ENCODE data around the gene ZNF776. TPM values are rescaled to one million over a fixed set of nuclear protein-coding genes. Genes with fewer than 3 reads are reported as not detected.
"Not testable (repeated sequence)": the region's sequence is repeated elsewhere in the genome, so short reads cannot be mapped to it uniquely, and the experiment has no call there.

The ZNF776 gene
- total RNA-seq, 1 donor from 2014 or later: 29.6 TPM

GRCh38 chr19:57779220-57779845 lies 32.7 kb downstream of the ZNF776 start:
- H3K4me3 Mint-ChIP-seq: no peak overlapping the region
- TF ChIP-seq CTCF (conservative IDR thresholded peaks at IDR 0.05): no peak
- no peak for DNase-seq (ENCODE audit: extremely low spot score, unreplicated experiment)
- no peak overlapping the region for H3K27ac Mint-ChIP-seq
- peaks cover 65% of the 10 kb centered on the region for H3K36me3 Mint-ChIP-seq
- no peaks in the 10 kb centered on the region for H3K4me1 Mint-ChIP-seq (ENCODE audit: unreplicated experiment)
- H3K9me3 Mint-ChIP-seq: peaks cover 46% of the 10 kb centered on the region
- no peaks in the 10 kb centered on the region for H3K27me3 Mint-ChIP-seq

GRCh38 chr19:57786286-57786685 lies 39.7 kb downstream of the ZNF776 start:
- no peak for DNase-seq (ENCODE audit: extremely low spot score, unreplicated experiment)
- H3K4me3 Mint-ChIP-seq: no peak overlapping the region
- no peak overlapping the region for H3K27ac Mint-ChIP-seq
- H3K4me1 Mint-ChIP-seq (ENCODE audit: unreplicated experiment): no peaks in the 10 kb centered on the region
- no peak for TF ChIP-seq CTCF (conservative IDR thresholded peaks at IDR 0.05)
- H3K36me3 Mint-ChIP-seq: peaks cover 57% of the 10 kb centered on the region
- no peaks in the 10 kb centered on the region for H3K27me3 Mint-ChIP-seq
- peaks cover 10% of the 10 kb centered on the region for H3K9me3 Mint-ChIP-seq

- TF ChIP-seq CTCF (conservative IDR thresholded peaks at IDR 0.05): no peak
- no peaks in the 10 kb centered on the region for H3K4me1 Mint-ChIP-seq (ENCODE audit: unreplicated experiment)
- peaks cover 10% of the 10 kb centered on the region for H3K9me3 Mint-ChIP-seq
- H3K27me3 Mint-ChIP-seq: no peaks in the 10 kb centered on the region
- H3K4me3 Mint-ChIP-seq: no peak overlapping the region
- H3K36me3 Mint-ChIP-seq: peaks cover 54% of the 10 kb centered on the region
- no peak overlapping the region for H3K27ac Mint-ChIP-seq
- DNase-seq (ENCODE audit: extremely low spot score, unreplicated experiment): no peak
These were observed 40.3 kb downstream of the ZNF776 start for GRCh38 chr19:57786906-57787305.

- H3K4me3 Mint-ChIP-seq: no peak overlapping the region
- H3K27ac Mint-ChIP-seq: peak overlapping the region; percentile 61
- no peaks in the 10 kb centered on the region for H3K4me1 Mint-ChIP-seq (ENCODE audit: unreplicated experiment)
- TF ChIP-seq CTCF (conservative IDR thresholded peaks at IDR 0.05): no peak
- H3K27me3 Mint-ChIP-seq: no peaks in the 10 kb centered on the region
- no peak for DNase-seq (ENCODE audit: extremely low spot score, unreplicated experiment)
- H3K9me3 Mint-ChIP-seq: peaks cover 10% of the 10 kb centered on the region
- peaks cover 54% of the 10 kb centered on the region for H3K36me3 Mint-ChIP-seq
These were observed 41.6 kb downstream of the ZNF776 start for GRCh38 chr19:57788114-57788692.

GRCh38 chr19:57789288-57789687 lies 42.7 kb downstream of the ZNF776 start:
- H3K4me1 Mint-ChIP-seq (ENCODE audit: unreplicated experiment): no peaks in the 10 kb centered on the region

GRCh38 chr19:57796580-57796979 lies 50.0 kb downstream of the ZNF776 start:
- DNase-seq (ENCODE audit: extremely low spot score, unreplicated experiment): not testable (repeated sequence)
- peaks cover 35% of the 10 kb centered on the region for H3K36me3 Mint-ChIP-seq

More at GRCh38 chr19:57789288-57789687, 42.7 kb downstream of the ZNF776 start:
- no peak for TF ChIP-seq CTCF (conservative IDR thresholded peaks at IDR 0.05)
- DNase-seq (ENCODE audit: extremely low spot score, unreplicated experiment): no peak
- no peak overlapping the region for H3K27ac Mint-ChIP-seq
- peaks cover 59% of the 10 kb centered on the region for H3K36me3 Mint-ChIP-seq
- no peak overlapping the region for H3K4me3 Mint-ChIP-seq
- no peaks in the 10 kb centered on the region for H3K27me3 Mint-ChIP-seq
- peaks cover 10% of the 10 kb centered on the region for H3K9me3 Mint-ChIP-seq

More at GRCh38 chr19:57796580-57796979, 50.0 kb downstream of the ZNF776 start:
- not testable (repeated sequence) for H3K27ac Mint-ChIP-seq, H3K9me3 Mint-ChIP-seq, H3K4me3 Mint-ChIP-seq, H3K27me3 Mint-ChIP-seq
- peaks cover 18% of the 10 kb centered on the region for H3K4me1 Mint-ChIP-seq (ENCODE audit: unreplicated experiment)

All from type B pancreatic cell (in vitro differentiated cells).